ENCODE results near the gene DUSP5. TPM values are rescaled to one million over a fixed set of nuclear protein-coding genes. Genes with fewer than 3 reads are reported as not detected.

The DUSP5 gene
- total and polyA plus RNA-seq, 10 of the 15 experiments (the other 5 are each of a cell fraction or from before 2014, with no cell fraction given): 2.1 to 95.9 (median 23.4) TPM

GRCh38 chr10:110506448-110506847 is 8.7 kb downstream of the DUSP5 start:
- 100% methylated on average over 2 of the region's 2 CpGs for WGBS (ENCODE audit: insufficient coverage, insufficient replicate concordance, low lambda C conversion rate, missing lambda C conversion rate)
- Histone ChIP-seq H2AFZ (ENCODE audit: control insufficient read depth, low read depth, low read length) (no peak overlapping the region), H4K20me1 (ENCODE audit: control insufficient read depth, insufficient read depth) (peaks cover 5% of the 10 kb centered on the region), H3K79me2 (ENCODE audit: control insufficient read depth, insufficient read depth, low read length) (peaks cover 44% of the 10 kb centered on the region), H3K4me3 (no peak overlapping the region), H3K36me3 (ENCODE audit: control insufficient read depth in 2 of 2, insufficient read depth in 2 of 2, low read length in 1 of 2) (peaks cover 35 to 43% of the 10 kb centered on the region in 2 experiments), H3K4me2 (ENCODE audit: control insufficient read depth, insufficient read depth) (no peak overlapping the region), H3K27me3 (replicated peaks in 1 of 2; ENCODE audit: control insufficient read depth in 2 of 2, insufficient read depth in 2 of 2, low read length in 1 of 2) (no peaks in the 10 kb centered on the region), H3K9ac (ENCODE audit: control insufficient read depth, insufficient read depth, low read length) (no peak overlapping the region), H3K4me1 (ENCODE audit: control insufficient read depth, insufficient read depth, low read length) (peaks cover 39% of the 10 kb centered on the region), H3K27ac (ENCODE audit: control insufficient read depth, insufficient read depth) (no peak overlapping the region), H3K9me3 (replicated peaks; ENCODE audit: control insufficient read depth, insufficient read depth, low read length) (no peaks in the 10 kb centered on the region)
- ChIA-PET POLR2A (no interaction called here), RAD21 (ENCODE audit: unreplicated experiment) (interaction anchor here (0.7 to 4.6 kb wide), 7 partner anchors 10 to 173 kb away, joined by 3 to 34 read pairs (median 4); no protein-coding TSS in a partner anchor), SMC1A (ENCODE audit: uncharacterized antibody, unreplicated experiment) (interaction anchor here (0.8 to 4.7 kb wide), 9 partner anchors 11 to 153 kb away, joined by 3 to 44 read pairs (median 5); no protein-coding TSS in a partner anchor), CTCF (interaction anchor here (0.7 to 16.7 kb wide), 6 partner anchors 8 to 201 kb away, joined by 3 to 251 read pairs (median 4); partner anchors contain the start of gene SMNDC1)
- FAIRE-seq: no peak
- intact Hi-C loops (cut with micrococcal nuclease; ENCODE audit: unreplicated experiment): loop anchor here (10.0 kb wide), 2 partner anchors 368 to 422 kb away; partner anchors contain the start of gene PDCD4
- BruUV-seq (replicated peaks): no TSS peak
- ATAC-seq: no peak
- in situ Hi-C loops (cut with MboI): no loop called here
- TF ChIP-seq ZNF622 (IDR thresholded peaks at IDR 0.05) (no peak), POLR2AphosphoS5 (IDR thresholded peaks at IDR 0.05; ENCODE audit: low read length) (peak; percentile 71), POLR2AphosphoS2 (IDR thresholded peaks at IDR 0.05; ENCODE audit: low read depth, low read length) (0 out of 2 replicates have a peak, but pooled peaks have one; percentile 56)
- DNase-seq (ENCODE audit: low read depth, low spot score): no peak

GRCh38 chr10:110507346-110507745 is 9.6 kb downstream of the DUSP5 start:
- BruUV-seq (replicated peaks): no TSS peak
- in situ Hi-C loops (cut with MboI) (no loop called here), intact Hi-C loops (cut with micrococcal nuclease; ENCODE audit: unreplicated experiment) (loop anchor here (10.0 kb wide), 2 partner anchors 367 to 423 kb away; partner anchors contain the start of gene PDCD4)
- no peaks in the 10 kb centered on the region for H3K9me3 ChIP-seq (replicated peaks; ENCODE audit: control insufficient read depth, insufficient read depth, low read length)
- H3K4me3 ChIP-seq: no peak overlapping the region
- no peak overlapping the region for H3K4me2 ChIP-seq (ENCODE audit: control insufficient read depth, insufficient read depth)
- H3K4me1 ChIP-seq (ENCODE audit: control insufficient read depth, insufficient read depth, low read length): peaks cover 30% of the 10 kb centered on the region
- 83% methylated on average over 6 of the region's 6 CpGs for WGBS (ENCODE audit: insufficient coverage, insufficient replicate concordance, low lambda C conversion rate, missing lambda C conversion rate)
- H3K27ac ChIP-seq (ENCODE audit: control insufficient read depth, insufficient read depth): no peak overlapping the region
- SMC1A ChIA-PET (ENCODE audit: uncharacterized antibody, unreplicated experiment): interaction anchor here (0.6 to 2.7 kb wide), 9 partner anchors 10 to 233 kb away, joined by 3 to 9 read pairs (median 5); no protein-coding TSS in a partner anchor
- CTCF ChIA-PET: interaction anchor here (0.7 to 16.7 kb wide), 7 partner anchors 8 to 202 kb away, joined by 3 to 251 read pairs (median 4); partner anchors contain the start of gene SMNDC1
- no peak overlapping the region for H3K9ac ChIP-seq (ENCODE audit: control insufficient read depth, insufficient read depth, low read length)
- DNase-seq (ENCODE audit: low read depth, low spot score) (no peak), ATAC-seq (no peak), FAIRE-seq (no peak)
- H3K27me3 ChIP-seq (replicated peaks in 1 of 2; ENCODE audit: control insufficient read depth in 2 of 2, insufficient read depth in 2 of 2, low read length in 1 of 2): no peaks in the 10 kb centered on the region
- H3K79me2 ChIP-seq (ENCODE audit: control insufficient read depth, insufficient read depth, low read length): peaks cover 35% of the 10 kb centered on the region
- RAD21 ChIA-PET (ENCODE audit: unreplicated experiment): interaction anchor here (0.8 to 2.7 kb wide), 5 partner anchors 10 to 174 kb away, joined by 3 to 23 read pairs (median 3); partner anchors contain the start of gene DUSP5
- H4K20me1 ChIP-seq (ENCODE audit: control insufficient read depth, insufficient read depth): peaks cover 5% of the 10 kb centered on the region
- POLR2A ChIA-PET: interaction anchor here (0.6 kb wide), 1 partner anchor 39 kb away, joined by 3 read pairs; no protein-coding TSS in a partner anchor
- no peak overlapping the region for H2AFZ ChIP-seq (ENCODE audit: control insufficient read depth, low read depth, low read length)
- H3K36me3 ChIP-seq (ENCODE audit: control insufficient read depth in 2 of 2, insufficient read depth in 2 of 2, low read length in 1 of 2): peaks cover 41 to 51% of the 10 kb centered on the region in 2 experiments
- peak; percentile 35; the same call in 1 of the 2 replicates for TF ChIP-seq POLR2A (IDR thresholded peaks at IDR 0.05; ENCODE audit: low read depth, low read length)
- no peak for TF ChIP-seq IKZF2 (IDR thresholded peaks at IDR 0.05)
- peak; percentile 6 for TF ChIP-seq POLR2AphosphoS5 (IDR thresholded peaks at IDR 0.05; ENCODE audit: low read length)
